ENCODE data around the gene PRKCE.

The PRKCE gene

DNA sequence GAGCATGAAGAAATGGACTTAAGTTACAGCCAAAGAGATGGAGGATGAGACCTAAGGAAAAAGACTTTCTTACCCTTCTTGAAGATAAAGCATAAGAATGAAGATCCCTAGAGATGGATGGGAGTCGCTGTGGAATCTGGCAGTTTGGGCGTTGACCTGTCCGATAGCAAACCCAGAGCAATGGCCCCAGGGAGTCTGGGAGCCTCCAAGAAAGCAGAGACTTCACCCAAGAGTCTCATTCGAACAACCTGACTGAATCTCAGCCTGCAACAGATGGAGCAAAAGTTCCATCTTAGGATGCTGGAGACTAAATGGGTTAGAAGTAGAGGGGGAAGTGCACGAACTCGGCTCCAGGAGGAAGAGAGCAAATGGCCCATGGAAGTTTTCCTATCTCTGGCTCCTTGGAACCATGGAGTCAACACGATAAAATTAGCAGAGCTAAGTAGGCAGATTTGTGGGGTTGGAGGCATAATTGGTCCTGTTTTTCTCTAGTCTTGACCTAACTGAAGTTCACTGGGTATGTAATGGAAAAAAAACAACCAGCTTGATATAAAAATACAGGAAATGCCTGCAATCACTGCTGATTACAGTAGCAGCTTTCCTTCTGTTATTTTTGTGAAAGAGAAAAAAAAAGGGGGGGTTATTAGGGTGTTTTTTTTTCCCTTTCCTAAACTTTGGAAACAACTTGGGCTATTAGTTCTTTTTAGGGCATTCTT, 467.3 kb downstream of the PRKCE start:
- Histone ChIP-seq H3K36me3 (ENCODE audit: control insufficient read depth in 1 of 2, insufficient read depth in 2 of 2, low read length in 2 of 2) (no peaks in the 10 kb centered on the region), H3K9me3 (ENCODE audit: control insufficient read depth in 1 of 2, low read length in 2 of 2) (no peaks in the 10 kb centered on the region), H3K27ac (ENCODE audit: low read depth, low read length) (no peak overlapping the region), H3K27me3 (ENCODE audit: control insufficient read depth in 1 of 2, insufficient read depth in 2 of 2, low read length in 2 of 2) (no peaks in the 10 kb centered on the region), H3K9ac (ENCODE audit: low read depth in 1 of 2, low read length in 2 of 2) (no peak overlapping the region), H3K4me1 (ENCODE audit: control insufficient read depth in 1 of 2, insufficient read depth in 2 of 2, low read length in 2 of 2) (peaks cover 15 to 20% of the 10 kb centered on the region in 2 donors), H3K4me3 (ENCODE audit: low read depth in 1 of 2, low read length in 2 of 2) (no peak overlapping the region)

GRCh38 chr2:46119453-46119852, 468.0 kb downstream of the PRKCE start:
- Histone ChIP-seq H3K27ac (ENCODE audit: low read depth, low read length) (no peak overlapping the region), H3K36me3 (ENCODE audit: control insufficient read depth in 1 of 2, insufficient read depth in 2 of 2, low read length in 2 of 2) (no peaks in the 10 kb centered on the region), H3K4me3 (ENCODE audit: low read depth in 1 of 2, low read length in 2 of 2) (no peak overlapping the region), H3K27me3 (ENCODE audit: control insufficient read depth in 1 of 2, insufficient read depth in 2 of 2, low read length in 2 of 2) (no peaks in the 10 kb centered on the region), H3K9me3 (ENCODE audit: control insufficient read depth in 1 of 2, low read length in 2 of 2) (no peaks in the 10 kb centered on the region), H3K4me1 (ENCODE audit: control insufficient read depth in 1 of 2, insufficient read depth in 2 of 2, low read length in 2 of 2) (peaks cover 15 to 20% of the 10 kb centered on the region in 2 donors), H3K9ac (ENCODE audit: low read depth in 1 of 2, low read length in 2 of 2) (no peak overlapping the region)

GRCh38 chr2:46120792-46121555, 469.5 kb downstream of the PRKCE start:
- Histone ChIP-seq H3K9ac (ENCODE audit: low read depth in 1 of 2, low read length in 2 of 2) (no peak overlapping the region), H3K4me3 (ENCODE audit: low read depth in 1 of 2, low read length in 2 of 2) (no peak overlapping the region), H3K36me3 (ENCODE audit: control insufficient read depth in 1 of 2, insufficient read depth in 2 of 2, low read length in 2 of 2) (no peaks in the 10 kb centered on the region), H3K4me1 (ENCODE audit: control insufficient read depth in 1 of 2, insufficient read depth in 2 of 2, low read length in 2 of 2) (peaks cover 15 to 20% of the 10 kb centered on the region in 2 donors), H3K27ac (ENCODE audit: low read depth, low read length) (no peak overlapping the region), H3K9me3 (ENCODE audit: control insufficient read depth in 1 of 2, low read length in 2 of 2) (no peaks in the 10 kb centered on the region), H3K27me3 (ENCODE audit: control insufficient read depth in 1 of 2, insufficient read depth in 2 of 2, low read length in 2 of 2) (no peaks in the 10 kb centered on the region)

GRCh38 chr2:46122318-46122976, 471.0 kb downstream of the PRKCE start:
- no peak overlapping the region for H3K9ac ChIP-seq (ENCODE audit: low read depth in 1 of 2, low read length in 2 of 2)
- peaks cover 15 to 20% of the 10 kb centered on the region in 2 donors for H3K4me1 ChIP-seq (ENCODE audit: control insufficient read depth in 1 of 2, insufficient read depth in 2 of 2, low read length in 2 of 2)
- H3K4me3 ChIP-seq (ENCODE audit: low read depth in 1 of 2, low read length in 2 of 2), result no peak overlapping the region
- H3K27ac ChIP-seq (ENCODE audit: low read depth, low read length), result no peak overlapping the region
- H3K27me3 ChIP-seq (ENCODE audit: control insufficient read depth in 1 of 2, insufficient read depth in 2 of 2, low read length in 2 of 2), result no peaks in the 10 kb centered on the region
- no peaks in the 10 kb centered on the region for H3K36me3 ChIP-seq (ENCODE audit: control insufficient read depth in 1 of 2, insufficient read depth in 2 of 2, low read length in 2 of 2)
- no peaks in the 10 kb centered on the region for H3K9me3 ChIP-seq (ENCODE audit: control insufficient read depth in 1 of 2, low read length in 2 of 2)

GRCh38 chr2:46123013-46123412, 471.5 kb downstream of the PRKCE start:
- H3K9ac ChIP-seq (ENCODE audit: low read depth in 1 of 2, low read length in 2 of 2), result no peak overlapping the region
- no peak overlapping the region for H3K27ac ChIP-seq (ENCODE audit: low read depth, low read length)
- no peak overlapping the region for H3K4me3 ChIP-seq (ENCODE audit: low read depth in 1 of 2, low read length in 2 of 2)
- no peaks in the 10 kb centered on the region for H3K9me3 ChIP-seq (ENCODE audit: control insufficient read depth in 1 of 2, low read length in 2 of 2)
- peaks cover 15 to 20% of the 10 kb centered on the region in 2 donors for H3K4me1 ChIP-seq (ENCODE audit: control insufficient read depth in 1 of 2, insufficient read depth in 2 of 2, low read length in 2 of 2)
- H3K36me3 ChIP-seq (ENCODE audit: control insufficient read depth in 1 of 2, insufficient read depth in 2 of 2, low read length in 2 of 2), result no peaks in the 10 kb centered on the region
- H3K27me3 ChIP-seq (ENCODE audit: control insufficient read depth in 1 of 2, insufficient read depth in 2 of 2, low read length in 2 of 2), result no peaks in the 10 kb centered on the region

GRCh38 chr2:46125798-46126197, 474.3 kb downstream of the PRKCE start:
- Histone ChIP-seq H3K27me3 (ENCODE audit: control insufficient read depth in 1 of 2, insufficient read depth in 2 of 2, low read length in 2 of 2) (no peaks in the 10 kb centered on the region), H3K4me3 (ENCODE audit: low read depth in 1 of 2, low read length in 2 of 2) (no peak overlapping the region), H3K9ac (ENCODE audit: low read depth in 1 of 2, low read length in 2 of 2) (no peak overlapping the region), H3K27ac (ENCODE audit: low read depth, low read length) (no peak overlapping the region), H3K9me3 (ENCODE audit: control insufficient read depth in 1 of 2, low read length in 2 of 2) (no peaks in the 10 kb centered on the region), H3K36me3 (ENCODE audit: control insufficient read depth in 1 of 2, insufficient read depth in 2 of 2, low read length in 2 of 2) (no peaks in the 10 kb centered on the region), H3K4me1 (ENCODE audit: control insufficient read depth in 1 of 2, insufficient read depth in 2 of 2, low read length in 2 of 2) (peaks cover 6 to 12% of the 10 kb centered on the region in 2 donors)

GRCh38 chr2:46126571-46126970, 475.1 kb downstream of the PRKCE start:
- Histone ChIP-seq H3K36me3 (ENCODE audit: control insufficient read depth in 1 of 2, insufficient read depth in 2 of 2, low read length in 2 of 2) (no peaks in the 10 kb centered on the region), H3K27me3 (ENCODE audit: control insufficient read depth in 1 of 2, insufficient read depth in 2 of 2, low read length in 2 of 2) (no peaks in the 10 kb centered on the region), H3K4me3 (ENCODE audit: low read depth in 1 of 2, low read length in 2 of 2) (no peak overlapping the region), H3K4me1 (ENCODE audit: control insufficient read depth in 1 of 2, insufficient read depth in 2 of 2, low read length in 2 of 2) (peaks cover under 1 to 5% of the 10 kb centered on the region in 2 donors), H3K9me3 (ENCODE audit: control insufficient read depth in 1 of 2, low read length in 2 of 2) (no peaks in the 10 kb centered on the region), H3K27ac (ENCODE audit: low read depth, low read length) (no peak overlapping the region), H3K9ac (ENCODE audit: low read depth in 1 of 2, low read length in 2 of 2) (no peak overlapping the region)

DNA sequence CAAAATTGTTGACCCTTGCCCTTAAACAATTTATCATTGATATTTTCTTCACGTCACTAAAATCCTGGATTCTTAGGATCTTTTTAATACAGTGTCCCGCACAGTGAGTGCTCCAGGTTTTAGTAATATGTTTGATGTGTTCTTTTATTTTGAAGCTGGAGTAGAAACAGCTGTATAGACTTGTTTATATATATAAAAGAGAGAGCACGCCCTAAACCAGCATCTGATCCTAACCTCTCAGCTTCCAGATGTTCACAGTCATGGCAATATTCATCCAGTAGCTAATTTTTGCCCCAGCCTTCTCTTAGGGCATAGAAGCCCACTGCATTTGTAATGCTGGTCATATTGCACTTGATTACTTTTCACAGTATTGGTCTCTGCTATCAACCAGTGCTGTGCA, 475.7 kb downstream of the PRKCE start:
- Histone ChIP-seq H3K27ac (ENCODE audit: low read depth, low read length) (no peak overlapping the region), H3K27me3 (ENCODE audit: control insufficient read depth in 1 of 2, insufficient read depth in 2 of 2, low read length in 2 of 2) (no peaks in the 10 kb centered on the region)

GRCh38 chr2:46130511-46130910, 479.0 kb downstream of the PRKCE start:
- no peak overlapping the region for H3K27ac ChIP-seq (ENCODE audit: low read depth, low read length)
- no peaks in the 10 kb centered on the region for H3K9me3 ChIP-seq (ENCODE audit: control insufficient read depth in 1 of 2, low read length in 2 of 2)
- H3K36me3 ChIP-seq (ENCODE audit: control insufficient read depth in 1 of 2, insufficient read depth in 2 of 2, low read length in 2 of 2), result no peaks in the 10 kb centered on the region
- no peaks in the 10 kb centered on the region for H3K4me1 ChIP-seq (ENCODE audit: control insufficient read depth in 1 of 2, insufficient read depth in 2 of 2, low read length in 2 of 2)
- H3K9ac ChIP-seq (ENCODE audit: low read depth in 1 of 2, low read length in 2 of 2), result no peak overlapping the region
- no peaks in the 10 kb centered on the region for H3K27me3 ChIP-seq (ENCODE audit: control insufficient read depth in 1 of 2, insufficient read depth in 2 of 2, low read length in 2 of 2)
- no peak overlapping the region for H3K4me3 ChIP-seq (ENCODE audit: low read depth in 1 of 2, low read length in 2 of 2)

More for the DNA sequence above, 475.7 kb downstream of the PRKCE start:
- Histone ChIP-seq H3K9ac (ENCODE audit: low read depth in 1 of 2, low read length in 2 of 2) (no peak overlapping the region), H3K9me3 (ENCODE audit: control insufficient read depth in 1 of 2, low read length in 2 of 2) (no peaks in the 10 kb centered on the region), H3K36me3 (ENCODE audit: control insufficient read depth in 1 of 2, insufficient read depth in 2 of 2, low read length in 2 of 2) (no peaks in the 10 kb centered on the region), H3K4me1 (ENCODE audit: control insufficient read depth in 1 of 2, insufficient read depth in 2 of 2, low read length in 2 of 2) (peaks cover 0 to 3% of the 10 kb centered on the region in 2 donors), H3K4me3 (ENCODE audit: low read depth in 1 of 2, low read length in 2 of 2) (no peak overlapping the region)

GRCh38 chr2:46132996-46133395, 481.5 kb downstream of the PRKCE start:
- Histone ChIP-seq H3K27ac (ENCODE audit: low read depth, low read length) (no peak overlapping the region), H3K36me3 (ENCODE audit: control insufficient read depth in 1 of 2, insufficient read depth in 2 of 2, low read length in 2 of 2) (no peaks in the 10 kb centered on the region), H3K27me3 (ENCODE audit: control insufficient read depth in 1 of 2, insufficient read depth in 2 of 2, low read length in 2 of 2) (no peaks in the 10 kb centered on the region)

More at GRCh38 chr2:46132996-46133395, 481.5 kb downstream of the PRKCE start:
- no peak overlapping the region for H3K4me3 ChIP-seq (ENCODE audit: low read depth in 1 of 2, low read length in 2 of 2)
- H3K9me3 ChIP-seq (ENCODE audit: control insufficient read depth in 1 of 2, low read length in 2 of 2), result no peaks in the 10 kb centered on the region
- no peaks in the 10 kb centered on the region for H3K4me1 ChIP-seq (ENCODE audit: control insufficient read depth in 1 of 2, insufficient read depth in 2 of 2, low read length in 2 of 2)
- H3K9ac ChIP-seq (ENCODE audit: low read depth in 1 of 2, low read length in 2 of 2), result no peak overlapping the region
